ENCODE results near the gene ST7L.
"Not testable (repeated sequence)": the region's sequence is repeated elsewhere in the genome, so short reads cannot be mapped to it uniquely, and the experiment has no call there.

Gene ST7L

GRCh38 chr1:112618721-112619517 is at the start of gene ST7L:
TSS of gene ST7L (minus strand) at chr1:112619141. CDS start at chr1:112619113, 28 bp downstream.
- peak; percentile 9 to 38 (median 20) for DNase-seq (ENCODE audit: low read depth in 3 of 3)

GRCh38 chr1:112666946-112667345 is 48.0 kb upstream of the ST7L start:
- DNase-seq (ENCODE audit: low read depth in 3 of 3) = no peak

GRCh38 chr1:112665857-112666256 is 46.9 kb upstream of the ST7L start:
- DNase-seq (ENCODE audit: low read depth in 3 of 3) = no peak

- DNase-seq (ENCODE audit: low read depth in 3 of 3) = no peak
Observed at GRCh38 chr1:112651205-112651604, 32.3 kb upstream of the ST7L start.

- DNase-seq (ENCODE audit: low read depth in 3 of 3) = no peak
Observed at GRCh38 chr1:112646225-112646624, 27.3 kb upstream of the ST7L start.

- DNase-seq (ENCODE audit: low read depth in 3 of 3) = no peak
Observed at GRCh38 chr1:112643080-112643479, 24.1 kb upstream of the ST7L start.

GRCh38 chr1:112640437-112640836 is 21.5 kb upstream of the ST7L start:
- not testable (repeated sequence) for DNase-seq (ENCODE audit: low read depth in 3 of 3)

- no peak for DNase-seq (ENCODE audit: low read depth in 3 of 3)
Observed at GRCh38 chr1:112638110-112638428, 19.1 kb upstream of the ST7L start.

GRCh38 chr1:112637254-112638109 is 18.5 kb upstream of the ST7L start:
- DNase-seq (ENCODE audit: low read depth in 3 of 3) = no peak

GRCh38 chr1:112636597-112637253 is 17.8 kb upstream of the ST7L start:
- DNase-seq (ENCODE audit: low read depth in 3 of 3) = no peak

- no peak for DNase-seq (ENCODE audit: low read depth in 3 of 3)
Observed at GRCh38 chr1:112636056-112636455, 17.1 kb upstream of the ST7L start.

GRCh38 chr1:112634367-112634766 is 15.4 kb upstream of the ST7L start:
- DNase-seq (ENCODE audit: low read depth in 3 of 3) = no peak

- no peak for DNase-seq (ENCODE audit: low read depth in 3 of 3)
Observed at GRCh38 chr1:112633628-112634027, 14.7 kb upstream of the ST7L start.

- DNase-seq (ENCODE audit: low read depth in 3 of 3) = no peak
Observed at GRCh38 chr1:112629256-112629655, 10.3 kb upstream of the ST7L start.

- no peak for DNase-seq (ENCODE audit: low read depth in 3 of 3)
Observed at GRCh38 chr1:112628516-112628915, 9.6 kb upstream of the ST7L start.

- no peak for DNase-seq (ENCODE audit: low read depth in 3 of 3)
Observed at GRCh38 chr1:112626887-112627286, 7.9 kb upstream of the ST7L start.

- DNase-seq (ENCODE audit: low read depth in 3 of 3) = no peak
Observed at GRCh38 chr1:112626193-112626592, 7.3 kb upstream of the ST7L start.

GRCh38 chr1:112625696-112626095 is 6.8 kb upstream of the ST7L start:
- DNase-seq (ENCODE audit: low read depth in 3 of 3) = no peak

- DNase-seq (ENCODE audit: low read depth in 3 of 3) = not testable (repeated sequence)
Observed at GRCh38 chr1:112624493-112624892, 5.6 kb upstream of the ST7L start.

- DNase-seq (ENCODE audit: low read depth in 3 of 3) = no peak
Observed at GRCh38 chr1:112620377-112620695, 1.4 kb upstream of the ST7L start.

GRCh38 chr1:112619518-112620376 is 806 bp upstream of the ST7L start, which contains the start of gene CAPZA1:
TSS of gene CAPZA1 (plus strand) at chr1:112619832. CDS start at chr1:112619845, 13 bp downstream.
- peak; percentile 82 to 89 (median 84) for DNase-seq (ENCODE audit: low read depth in 3 of 3)
